Prostate gland (tissue), 2 donors: ENCODE results near the gene PLEKHH2. TPM values are rescaled to one million over a fixed set of nuclear protein-coding genes. Genes with fewer than 3 reads are reported as not detected.
A peak's percentile ranks its signal among the peaks of the same experiment; 100 is the strongest.
"Not testable (repeated sequence)": the region's sequence is repeated elsewhere in the genome, so short reads cannot be mapped to it uniquely, and the experiment has no call there.

Source experiments
- DNase-seq: peaks from one replicate; pipeline ENCODE4 v3.0.0-alpha.2; 2019; ENCODE audit warnings: low spot score
- H3K27ac ChIP-seq, 2 donors: fragments of 200-600 bp; sonication (generic); 2 replicates each; pipeline ENCODE4 v1.5.1; 2017 to 2019
- H3K27me3 ChIP-seq: fragments of 200-600 bp; sonication (generic); replicated peaks from 2 replicates; pipeline ENCODE4 v1.5.1; 2019; ENCODE audit not compliant: insufficient read depth
- H3K36me3 ChIP-seq, 2 donors: fragments of 200-600 bp; sonication (generic); 1 replicate in 1 of 2; 2 replicates in 1 of 2; pipeline versions ENCODE4 v1.5.1 to v1.8.1; 2017 to 2019
- H3K4me1 ChIP-seq: fragments of 200-600 bp; sonication (generic); replicated peaks from 2 replicates; pipeline ENCODE4 v1.5.1; 2019
- H3K4me3 ChIP-seq, 2 donors: fragments of 200-600 bp; sonication (generic); 2 replicates each; pipeline ENCODE4 v1.5.1; 2017 to 2019
- H3K9me3 ChIP-seq: fragments of 200-600 bp; sonication (generic); 2 replicates; pipeline ENCODE4 v1.5.1; 2017
- CTCF ChIP-seq, 4 experiments: fragments of 200-600 bp in 2 of 4; fragments of 450-650 bp in 2 of 4; sonication (generic) in 2 of 4; IDR thresholded peaks; 1 replicate in 3 of 4; 2 replicates in 1 of 4; pipeline ENCODE4 v1.5.1; 2016 to 2019; ENCODE audit warnings: antibody characterized with exemption in 4 of 4, mild to moderate bottlenecking in 2 of 4, moderate library complexity in 2 of 4
- POLR2A ChIP-seq: fragments of 450-650 bp; IDR thresholded peaks from one replicate; pipeline ENCODE4 v1.6.1; 2016; ENCODE audit warnings: antibody characterized with exemption, mild to moderate bottlenecking
- POLR2AphosphoS5 ChIP-seq: sonication (generic); formaldehyde crosslinking; IDR thresholded peaks from one replicate; pipeline ENCODE4 v1.6.1; 2017; ENCODE audit warnings: antibody characterized with exemption
- WGBS: methylation state at CpG from one replicate; pipeline ENCODE4 v1.1.5; 2018; 5-methylcytosine and 5-hydroxymethylcytosine counted together
- intact Hi-C: fragments of 100-400 bp; cut with DNase I; formaldehyde crosslinking; loops from one replicate; pipeline ENCODE4 v1.14.2; 2022
- total RNA-seq, 2 donors: library from RNA; depleted of rRNA; stranded (reverse); fragments of >200 nt; gene quantifications; one replicate each; pipeline ENCODE4 v1.1.0, GENCODE V29; 2016

PLEKHH2 gene
- total RNA-seq, 2 donors from 2014 or later = 5.9 to 25.2 TPM

GRCh38 chr2:43676322-43677050 is 39.4 kb downstream of the PLEKHH2 start, which contains the start of gene C1GALT1C1L:
C1GALT1C1L (minus strand) TSS chr2:43676429; CDS start chr2:43676322, 107 bp downstream.
- intact Hi-C loops = no loop called here
- Histone ChIP-seq H3K4me3 (peak within 1 kb of the TSS; percentile 29 to 39), H3K9me3 (no peaks in the 10 kb centered on the region), H3K27me3 (no peaks in the 10 kb centered on the region), H3K4me1 (no peaks in the 10 kb centered on the region), H3K27ac (no peak within 1 kb of the TSS), H3K36me3 (no peaks in the 10 kb centered on the region)
- TF ChIP-seq POLR2AphosphoS5 (peak; percentile 21), POLR2A (peak; percentile 19), CTCF (IDR thresholded peaks at IDR 0.05) (no peak)
- WGBS = 2% methylated on average over 27 of the region's 27 CpGs
- DNase-seq = peak; percentile 43

GRCh38 chr2:43677783-43678182 is 40.7 kb downstream of the PLEKHH2 start:
- H3K27ac ChIP-seq, DNase-seq, H3K4me3 ChIP-seq, intact Hi-C loops, H3K4me1 ChIP-seq, H3K36me3 ChIP-seq, H3K9me3 ChIP-seq, H3K27me3 ChIP-seq: not testable (repeated sequence)
- 97% methylated on average over 11 of the region's 32 CpGs for WGBS

GRCh38 chr2:43685357-43685756 is 48.3 kb downstream of the PLEKHH2 start:
- WGBS = 76% methylated on average over 5 of the region's 5 CpGs
- DNase-seq = no peak
- Histone ChIP-seq H3K4me3 (no peak overlapping the region), H3K27me3 (no peaks in the 10 kb centered on the region), H3K9me3 (no peaks in the 10 kb centered on the region), H3K27ac (no peak overlapping the region), H3K4me1 (no peaks in the 10 kb centered on the region), H3K36me3 (no peaks in the 10 kb centered on the region)
- TF ChIP-seq POLR2AphosphoS5 = no peak
- TF ChIP-seq CTCF (IDR thresholded peaks at IDR 0.05) = no peak
- TF ChIP-seq POLR2A = no peak
- intact Hi-C loops = no loop called here

- 69% methylated on average over 2 of the region's 2 CpGs for WGBS
- no peak overlapping the region for H3K27ac ChIP-seq
- no peaks in the 10 kb centered on the region for H3K9me3 ChIP-seq
- no peak overlapping the region for H3K4me3 ChIP-seq
- no peaks in the 10 kb centered on the region for H3K36me3 ChIP-seq
- no peak for DNase-seq
- no peaks in the 10 kb centered on the region for H3K27me3 ChIP-seq
- H3K4me1 ChIP-seq = no peaks in the 10 kb centered on the region
- TF ChIP-seq CTCF (IDR thresholded peaks at IDR 0.05) (no peak), POLR2A (no peak), POLR2AphosphoS5 (no peak)
- intact Hi-C loops = no loop called here
Measured at GRCh38 chr2:43689999-43690398, 52.9 kb downstream of the PLEKHH2 start.

GRCh38 chr2:43692428-43692994 is 55.5 kb downstream of the PLEKHH2 start:
- H3K36me3 ChIP-seq = no peaks in the 10 kb centered on the region
- no peaks in the 10 kb centered on the region for H3K9me3 ChIP-seq
- no peak overlapping the region for H3K4me3 ChIP-seq
- TF ChIP-seq POLR2A (no peak), CTCF (IDR thresholded peaks at IDR 0.05) (no peak), POLR2AphosphoS5 (no peak)
- H3K27me3 ChIP-seq = no peaks in the 10 kb centered on the region
- 92% methylated on average over 5 of the region's 5 CpGs for WGBS
- DNase-seq = no peak
- no peak overlapping the region for H3K27ac ChIP-seq
- no peaks in the 10 kb centered on the region for H3K4me1 ChIP-seq
- intact Hi-C loops = no loop called here

- H3K4me1 ChIP-seq, intact Hi-C loops, H3K9me3 ChIP-seq, H3K27me3 ChIP-seq, H3K36me3 ChIP-seq, H3K27ac ChIP-seq, DNase-seq, H3K4me3 ChIP-seq: not testable (repeated sequence)
- WGBS = 93% methylated on average over 6 of the region's 6 CpGs
Measured at GRCh38 chr2:43698140-43698539, 61.1 kb downstream of the PLEKHH2 start.
